GM18873 (cell line): ENCODE results near the gene KRTAP19-8.

Experiments
- ATAC-seq: cut with Tn5 transposase; IDR thresholded peaks from one replicate; pipeline ENCODE4 v1.9.1; 2021; ENCODE audit warnings: mild to moderate bottlenecking, moderate library complexity, moderate number of reproducible peaks; ENCODE audit not compliant: unreplicated experiment, low FRiP score

The KRTAP19-8 gene, protein sequence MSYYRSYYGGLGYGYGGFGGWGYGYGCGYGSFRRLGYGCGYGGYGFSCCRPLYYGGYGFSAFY

DNA sequence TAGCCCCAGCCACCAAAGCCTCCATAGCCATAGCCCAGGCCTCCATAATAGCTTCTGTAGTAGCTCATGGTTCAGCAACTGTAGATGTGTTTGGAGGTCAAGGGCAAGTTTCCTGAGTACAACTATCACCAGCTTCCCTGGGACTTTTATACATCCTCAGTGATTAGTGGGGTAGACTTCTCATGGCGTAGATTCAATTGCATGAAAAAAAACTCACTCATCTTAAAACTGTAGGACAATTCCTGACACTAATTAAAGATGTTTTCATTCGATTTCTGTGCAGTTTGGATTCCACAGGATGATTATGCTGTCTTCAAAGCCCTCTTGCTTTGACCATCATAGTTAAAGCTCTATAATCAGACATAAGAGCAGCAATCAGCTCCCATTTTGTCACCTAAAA, at the start of gene KRTAP19-8:
TSS of gene KRTAP19-8 (minus strand) at position 101 of the 400 bp plus-strand sequence. CDS start at position 68, 33 bp downstream.
- ATAC-seq: no peak

DNA sequence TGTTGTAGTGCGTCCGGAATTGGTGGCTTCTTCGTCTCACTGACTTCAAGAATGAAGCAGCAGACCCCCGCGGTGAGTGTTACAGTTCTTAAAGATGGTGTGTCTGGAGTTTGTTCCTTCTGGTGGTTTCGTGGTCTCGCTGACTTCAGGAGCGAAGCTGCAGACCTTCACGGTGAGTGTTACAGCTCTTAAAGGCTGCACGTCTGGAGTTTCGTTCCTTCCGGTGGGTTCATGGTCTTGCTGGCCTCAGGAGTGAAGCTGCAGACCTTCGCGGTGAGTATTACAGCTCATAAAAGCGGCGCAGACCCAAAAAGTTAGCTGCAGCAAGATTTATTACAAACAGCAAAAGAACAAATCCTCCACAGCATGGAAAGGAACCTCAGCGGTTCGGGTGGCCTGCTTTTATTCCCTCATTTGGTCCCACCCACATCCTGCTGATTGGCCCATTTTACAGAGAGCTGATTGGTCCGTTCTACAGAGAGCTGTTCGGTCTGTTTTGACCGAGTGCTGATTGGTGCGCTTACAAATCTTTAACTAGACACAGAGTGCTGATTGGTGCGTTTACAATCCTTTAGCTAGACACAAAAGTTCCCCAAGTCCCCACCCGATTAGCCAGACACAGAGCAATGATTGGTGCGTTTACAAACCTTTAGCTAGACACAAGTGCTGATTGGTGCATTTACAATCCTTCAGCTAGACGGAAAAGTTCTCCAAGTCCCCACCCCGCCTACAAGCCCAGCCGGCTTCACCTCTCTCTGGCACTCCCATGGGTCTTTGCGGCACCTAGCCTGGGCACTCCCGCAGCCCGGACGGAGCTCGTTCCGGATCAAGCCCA, 49.6 kb upstream of the KRTAP19-8 start:
- ATAC-seq: no peak

DNA sequence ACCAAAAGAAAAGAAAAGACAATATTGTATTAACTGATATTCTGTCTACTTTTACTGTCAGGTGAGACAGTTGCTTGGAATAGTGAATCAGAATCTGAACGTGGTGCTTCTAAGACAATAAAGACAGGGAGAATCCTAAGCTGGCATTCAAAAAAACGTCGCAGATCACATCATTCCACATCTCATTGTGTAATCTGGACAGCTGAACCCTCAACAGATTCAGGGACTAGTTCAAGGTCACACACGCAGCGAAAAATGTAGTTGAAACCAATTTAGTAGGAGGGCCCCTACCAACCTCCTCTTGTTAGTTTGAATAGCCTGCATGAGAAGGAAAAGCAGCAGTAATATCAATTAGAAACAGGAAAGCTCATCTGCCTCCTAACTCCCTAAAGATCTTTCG, 46.4 kb upstream of the KRTAP19-8 start:
- no peak for ATAC-seq

DNA sequence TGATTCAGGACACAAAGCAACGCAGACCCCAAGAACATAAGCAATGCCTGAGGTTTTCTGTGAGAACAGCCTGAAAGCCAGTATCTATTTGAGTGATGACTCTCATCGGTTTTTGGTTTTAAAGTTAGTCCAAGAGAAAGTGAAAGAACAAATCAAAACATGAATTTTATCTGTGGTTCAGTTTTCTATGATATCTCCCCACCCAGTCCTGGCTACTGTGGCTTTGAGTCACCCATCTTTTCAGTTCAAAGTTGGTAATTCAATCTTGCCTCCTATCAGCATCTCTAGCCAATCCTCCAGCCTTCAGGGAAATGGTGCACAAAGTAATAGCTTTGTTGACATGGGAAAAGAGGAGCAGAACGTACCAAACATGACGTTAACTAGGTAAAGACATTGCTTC, 40.5 kb upstream of the KRTAP19-8 start:
- ATAC-seq: no peak

DNA sequence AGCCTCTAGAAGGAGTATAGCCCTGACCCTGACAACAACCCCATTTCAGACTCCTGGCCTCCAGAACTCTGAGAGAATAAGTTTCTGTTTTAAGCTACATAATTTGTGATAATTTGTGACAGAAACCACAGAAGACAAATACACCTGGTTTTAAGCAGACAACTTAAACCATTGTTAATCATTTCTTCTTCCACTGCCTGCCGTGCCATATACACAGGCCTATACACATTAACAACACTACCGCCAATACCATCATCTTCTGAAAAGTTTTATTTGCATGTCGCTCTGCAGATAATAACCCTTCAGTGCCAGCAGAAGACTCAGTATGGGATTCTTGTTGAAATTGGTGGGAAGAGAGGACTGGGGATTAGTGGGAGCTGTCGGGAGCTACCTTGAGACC, 39.9 kb upstream of the KRTAP19-8 start:
- no peak for ATAC-seq

DNA sequence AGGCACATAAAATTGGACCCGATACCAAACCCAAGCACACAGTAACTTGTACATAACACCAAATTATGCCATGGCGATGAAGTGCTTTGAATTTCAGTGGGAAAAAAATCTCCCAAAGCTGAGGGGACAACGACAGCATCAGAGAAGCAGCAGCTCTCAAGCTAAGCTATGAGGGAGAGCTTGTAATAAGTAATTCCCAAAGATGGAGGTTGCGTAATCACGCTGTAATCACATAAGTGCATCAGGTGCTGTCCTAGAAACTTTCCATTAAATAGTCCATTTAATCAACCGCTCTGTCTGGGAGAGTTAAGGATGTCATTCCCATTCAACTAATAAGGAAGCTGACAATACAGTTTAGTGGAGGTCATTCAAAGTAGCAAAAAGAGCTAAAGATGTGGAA, 37.6 kb upstream of the KRTAP19-8 start:
- no peak for ATAC-seq

DNA sequence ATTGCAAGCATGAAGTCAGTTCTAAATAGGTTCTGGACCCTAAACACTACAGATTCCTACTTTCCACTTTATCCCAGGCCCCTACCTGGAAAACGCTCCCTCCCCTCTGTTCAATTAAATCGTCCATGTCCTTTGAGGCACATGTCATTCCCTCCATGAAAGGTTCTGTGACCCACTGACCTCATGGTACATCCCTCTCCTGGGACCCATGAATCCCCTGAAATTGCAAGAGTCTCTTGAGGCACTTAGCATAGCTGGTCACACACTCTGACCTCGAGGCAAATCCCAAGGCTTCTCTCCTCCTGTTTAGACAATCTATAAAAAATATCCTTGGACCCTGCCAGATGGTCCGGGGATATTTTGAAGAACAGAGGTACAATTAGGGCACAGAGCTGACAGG, 34.3 kb upstream of the KRTAP19-8 start:
- no peak for ATAC-seq

DNA sequence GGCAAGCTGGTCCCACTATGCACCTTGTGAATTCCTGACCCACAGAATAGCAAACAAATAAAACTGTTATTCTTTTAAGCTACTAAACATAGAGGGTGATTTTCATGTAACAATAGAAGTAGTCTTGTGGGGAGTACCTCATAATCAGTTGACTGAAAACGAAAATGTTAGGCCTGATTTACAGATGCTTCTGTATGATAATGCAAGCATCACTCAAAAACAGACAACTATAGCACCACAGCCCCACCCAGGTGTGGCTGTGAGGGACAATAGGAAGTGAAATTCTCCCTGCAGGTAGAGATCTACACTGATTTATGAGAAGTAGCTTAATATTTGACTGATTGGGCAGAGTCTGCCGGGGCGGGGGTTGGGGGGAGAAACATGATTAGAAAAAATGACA, 26.5 kb upstream of the KRTAP19-8 start:
- ATAC-seq: no peak

DNA sequence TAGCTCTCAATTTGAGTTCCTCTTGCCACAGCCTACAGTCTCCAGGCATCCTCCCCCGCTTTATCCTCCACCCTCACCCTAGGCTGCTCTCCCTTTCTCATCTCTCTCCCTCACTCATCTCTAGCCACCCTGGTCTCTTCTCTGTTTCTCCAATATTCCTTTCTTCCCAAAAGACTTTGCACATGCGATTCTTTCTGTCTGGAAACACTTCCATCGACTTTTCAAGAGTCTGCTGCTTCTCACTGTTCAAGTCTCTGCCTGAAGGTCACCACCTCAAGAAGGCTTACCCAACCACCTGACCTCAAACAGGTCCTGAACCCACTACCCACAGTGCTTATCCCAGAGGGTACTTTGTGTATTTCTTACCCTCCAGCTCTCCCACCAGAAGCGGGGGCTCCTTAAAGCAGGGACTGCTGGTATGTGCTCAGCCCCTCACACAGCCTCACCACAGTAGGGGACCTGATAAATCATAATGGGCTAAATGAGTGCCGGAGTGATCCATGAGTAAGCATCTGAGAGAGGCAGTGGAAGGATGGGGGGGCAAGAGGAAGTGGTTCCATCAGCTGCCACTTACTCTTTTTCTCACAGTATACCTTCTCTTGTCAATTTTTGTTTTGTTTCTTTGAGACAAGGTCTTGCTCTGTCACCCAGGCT, 14.3 kb upstream of the KRTAP19-8 start:
- no peak for ATAC-seq

DNA sequence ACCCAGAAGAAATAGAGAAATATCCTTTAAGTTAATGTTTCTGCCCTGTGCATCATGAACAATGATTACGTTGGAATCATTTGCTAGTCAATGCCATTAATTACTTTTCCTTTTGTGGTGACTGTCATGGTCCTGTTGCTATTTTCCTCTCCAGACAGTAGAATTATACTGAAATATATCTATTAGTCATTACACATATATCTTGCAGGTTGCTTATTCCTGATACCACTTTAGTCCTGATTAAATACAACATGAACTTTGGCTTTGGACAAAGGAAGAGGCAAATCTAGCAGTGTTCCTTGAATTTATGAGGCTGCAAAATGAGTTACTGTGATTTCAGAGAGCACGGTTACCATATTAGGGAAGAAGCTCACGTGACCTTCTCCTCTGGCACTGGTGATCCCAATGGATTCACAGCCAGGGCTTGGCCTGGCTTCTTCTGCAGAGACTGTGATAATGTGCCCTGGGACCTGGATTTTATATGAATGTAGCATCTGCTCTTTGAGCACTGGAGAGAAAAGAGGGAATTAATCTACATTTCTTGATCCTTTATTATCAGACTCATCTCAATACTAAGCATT, 12.4 kb upstream of the KRTAP19-8 start:
- no peak for ATAC-seq

DNA sequence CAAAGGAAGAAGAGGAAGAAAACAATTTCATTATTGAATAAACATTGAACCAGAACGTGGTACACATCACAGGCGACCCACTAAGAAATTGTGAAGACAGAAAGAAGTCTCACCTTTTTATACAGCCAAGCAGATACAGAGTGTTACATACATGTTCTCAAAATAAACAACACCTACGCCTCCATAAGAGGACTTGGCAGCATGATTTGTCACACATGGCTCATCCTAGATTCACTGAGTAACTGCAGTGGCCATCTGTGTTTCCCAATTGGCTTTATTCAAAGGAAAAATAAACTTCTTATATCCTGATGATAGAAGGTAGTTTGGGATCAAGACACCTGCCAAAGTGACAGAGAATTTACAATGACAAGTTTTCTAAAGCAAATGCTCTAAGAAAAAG, 7.6 kb upstream of the KRTAP19-8 start:
- no peak for ATAC-seq

DNA sequence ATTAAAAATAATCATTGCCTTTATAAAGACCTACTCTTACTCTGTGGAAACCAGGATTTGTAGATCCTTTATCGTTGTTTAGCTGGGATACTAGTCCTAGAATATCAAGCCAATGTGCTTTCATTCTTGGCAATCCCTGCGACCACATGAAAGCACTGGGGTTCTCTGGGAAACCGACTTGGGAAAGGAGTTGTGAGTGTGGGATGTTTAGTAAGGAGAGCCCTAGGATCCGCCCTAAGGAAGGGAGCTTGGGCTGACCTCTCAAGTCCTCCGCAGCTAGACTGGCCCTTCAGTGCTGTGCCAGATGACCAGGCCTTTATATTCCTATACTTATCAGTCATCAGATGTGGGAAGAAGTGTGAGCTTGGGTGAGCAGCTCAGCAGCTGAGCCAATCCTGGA, 5.2 kb upstream of the KRTAP19-8 start:
- no peak for ATAC-seq

DNA sequence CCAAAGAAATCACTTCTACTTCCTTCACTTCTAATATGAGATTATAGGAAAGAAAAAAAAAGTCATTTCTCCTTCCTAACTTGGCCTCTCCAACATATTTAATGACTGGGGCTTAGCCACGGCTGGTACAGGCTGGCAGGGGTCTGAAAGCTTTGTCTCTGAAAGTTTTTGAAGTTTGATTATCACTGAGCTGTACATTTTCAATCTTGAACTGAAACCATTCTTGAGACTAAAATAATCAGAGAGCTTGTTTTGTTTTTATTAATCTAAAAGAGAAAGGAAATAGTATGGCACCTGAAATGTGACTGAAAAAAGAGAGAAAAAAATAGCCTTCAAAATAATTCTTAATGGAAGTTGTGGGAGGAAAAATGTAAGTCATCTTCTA, 3.8 kb upstream of the KRTAP19-8 start:
- ATAC-seq: no peak

DNA sequence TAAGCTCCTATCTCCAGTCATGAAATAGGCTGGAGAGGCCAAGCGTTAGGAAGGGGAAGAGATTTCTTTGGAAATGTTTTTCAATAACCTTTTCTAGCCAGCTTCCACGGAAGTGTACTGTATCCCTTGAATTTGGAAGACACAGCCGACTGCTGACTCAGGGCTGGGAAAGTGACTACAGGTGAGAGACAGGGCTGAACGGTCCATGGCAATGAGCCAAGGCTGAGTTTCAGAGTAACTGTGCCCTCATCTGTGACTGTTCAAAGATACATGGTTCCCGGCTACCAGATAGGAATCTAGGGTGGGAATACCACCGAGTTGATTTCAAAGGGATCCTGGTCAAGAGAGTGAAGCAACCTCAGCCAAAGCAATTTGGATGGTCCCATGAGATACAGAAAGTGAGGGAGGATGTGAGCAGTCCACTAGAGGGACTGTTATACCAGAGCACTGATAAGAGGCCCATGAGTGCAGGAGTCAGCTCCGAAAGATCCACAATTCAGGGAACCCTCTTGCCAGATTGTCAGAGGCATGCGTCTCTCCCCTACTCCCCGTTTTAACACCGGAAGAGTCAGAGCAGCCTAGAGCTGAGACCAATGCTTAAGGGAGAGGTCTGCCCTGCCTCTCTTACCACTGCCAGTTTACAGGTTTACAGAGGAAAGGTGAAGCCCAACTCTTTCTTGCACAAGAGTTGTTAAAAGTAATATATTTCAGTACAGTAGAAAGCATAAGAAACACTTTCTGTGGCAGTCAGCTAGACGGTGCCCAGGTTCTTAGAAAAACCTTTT, 3.2 kb upstream of the KRTAP19-8 start:
- no peak for ATAC-seq

DNA sequence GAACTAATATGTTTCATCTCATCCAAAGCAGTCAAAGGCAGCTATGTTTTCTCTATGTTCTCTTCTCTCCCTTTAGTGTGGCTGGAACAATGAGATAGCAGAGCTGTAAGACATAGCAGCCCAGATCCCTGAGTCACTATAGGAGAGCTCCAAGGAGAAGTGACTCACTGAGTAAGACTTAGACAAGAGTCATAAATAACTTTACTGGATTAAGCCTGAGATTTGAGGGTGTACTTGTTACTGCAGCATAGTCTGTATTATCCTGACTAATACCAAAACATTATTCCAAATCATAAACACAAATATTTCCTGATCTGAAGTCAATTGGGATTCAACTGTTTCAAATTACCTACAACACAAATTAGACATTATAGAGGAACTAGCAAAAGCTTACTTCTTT, 3.9 kb downstream of the KRTAP19-8 start:
- ATAC-seq: no peak

DNA sequence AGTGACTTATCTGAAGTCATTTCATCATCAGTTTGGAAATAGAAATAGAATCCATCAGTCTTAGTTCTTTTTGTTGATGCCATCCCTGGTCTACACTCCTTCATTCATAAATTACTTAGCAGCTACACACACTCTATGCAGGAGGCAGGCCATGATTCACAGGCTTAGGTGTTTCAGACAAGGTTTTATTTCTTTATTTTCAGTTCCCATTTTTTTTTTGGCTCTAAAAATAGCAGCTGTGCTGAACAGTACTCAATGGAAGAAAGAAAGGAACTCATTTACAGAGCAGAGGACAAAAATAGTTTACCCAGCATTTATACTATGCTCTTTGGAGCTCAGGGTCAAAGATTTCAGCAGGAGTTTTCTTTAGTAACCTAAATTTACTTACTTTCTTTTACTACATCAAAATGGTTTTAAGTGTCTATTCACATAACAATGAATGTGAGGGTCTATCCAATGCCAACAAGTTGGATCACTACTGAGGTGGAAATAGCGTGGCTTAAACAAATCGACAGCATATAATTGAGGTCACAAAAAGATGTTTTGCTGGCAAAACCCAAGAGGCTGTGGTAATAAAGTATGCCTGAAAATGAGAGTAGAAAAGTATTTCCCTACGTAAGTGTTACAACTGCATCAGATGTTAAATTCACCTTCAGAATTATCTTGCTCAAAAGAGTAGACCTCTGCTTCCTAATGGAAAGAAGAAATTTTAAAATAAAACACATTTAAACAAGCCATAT, 7.7 kb downstream of the KRTAP19-8 start:
- peak; percentile 73 for ATAC-seq

DNA sequence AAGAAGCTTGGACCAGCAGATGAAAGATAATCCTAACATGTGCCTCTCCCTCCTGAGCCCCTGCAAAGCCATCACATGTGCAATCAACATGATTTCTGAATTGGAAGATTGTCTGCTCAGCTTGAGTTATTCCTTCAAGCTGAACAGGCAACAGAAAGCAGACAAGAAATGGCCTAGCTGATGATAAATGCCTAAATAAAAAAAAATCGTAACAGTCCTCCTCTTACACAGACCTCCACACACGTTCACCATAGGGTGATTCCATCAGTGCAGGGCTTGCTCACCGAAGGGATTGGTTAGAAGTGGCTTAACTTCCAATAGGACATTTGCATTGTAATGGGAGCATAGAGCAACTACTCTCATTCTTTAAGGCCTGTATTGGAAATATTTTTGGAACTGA, 14.6 kb downstream of the KRTAP19-8 start:
- no peak for ATAC-seq

DNA sequence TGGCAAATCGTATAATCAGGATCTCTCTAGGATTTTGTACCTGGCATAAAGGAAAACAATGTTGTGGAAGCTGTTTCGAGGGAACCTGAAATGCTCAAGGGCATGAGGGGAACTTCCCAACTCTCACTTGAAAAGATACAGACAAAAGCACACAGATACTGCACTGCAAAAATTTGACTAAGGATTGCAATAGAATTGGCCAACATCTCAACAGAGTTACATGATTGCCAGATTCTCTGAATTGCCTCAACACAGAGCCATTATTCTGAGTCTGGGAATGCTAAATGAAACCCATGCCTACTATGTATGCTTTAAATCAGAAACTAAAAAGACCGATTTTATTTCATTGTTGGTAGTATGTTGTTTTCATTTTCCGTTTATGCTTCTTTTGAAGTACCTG, 16.0 kb downstream of the KRTAP19-8 start:
- ATAC-seq: no peak

DNA sequence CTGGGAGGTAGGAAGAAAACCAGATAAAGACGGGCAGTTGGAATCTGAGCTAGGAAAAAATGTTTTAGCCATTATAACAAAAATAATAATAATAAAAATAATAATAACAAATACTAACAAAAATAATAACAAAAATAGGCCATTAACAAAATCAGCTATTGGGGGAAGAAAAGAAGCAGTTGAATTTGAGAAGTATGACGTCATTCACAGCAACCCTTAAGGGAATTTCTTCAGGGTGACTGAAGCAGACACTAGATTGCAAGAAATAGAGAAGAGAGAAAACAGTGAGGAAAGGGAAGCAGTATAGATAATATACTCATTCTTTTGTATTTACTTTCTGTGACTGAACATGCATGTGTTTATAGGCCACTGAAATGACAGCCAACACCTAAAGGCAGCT, 20.0 kb downstream of the KRTAP19-8 start:
- ATAC-seq: no peak

DNA sequence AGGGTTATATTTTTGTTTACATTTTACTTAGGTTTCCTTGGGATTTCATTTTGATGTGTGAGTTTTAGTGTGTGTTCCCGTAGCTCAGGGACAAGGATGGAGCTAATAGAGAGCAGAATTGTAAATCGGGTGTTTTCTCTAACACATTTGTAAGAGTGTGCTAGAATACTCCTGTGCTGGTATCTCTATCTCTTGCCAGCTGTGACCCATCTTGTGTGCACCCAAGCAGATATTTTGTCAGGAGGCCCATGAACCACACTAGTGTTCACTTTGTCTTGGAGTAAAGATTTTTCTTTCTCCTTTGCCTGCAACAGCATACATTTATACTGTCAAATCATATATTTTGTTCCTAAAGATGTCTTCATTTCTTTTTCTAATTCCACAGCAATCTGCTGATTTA, 23.4 kb downstream of the KRTAP19-8 start:
- ATAC-seq: no peak
